T-helper 9 cell (primary cell): Measurements from ENCODE around the gene PAX3.

Experiments
- DNase-seq: peaks from one replicate; pipeline ENCODE4 v3.0.0-alpha.2; 2020

Gene PAX3

GRCh38 chr2:222268311-222268990, 30.3 kb downstream of the PAX3 start:
- DNase-seq = no peak

DNA sequence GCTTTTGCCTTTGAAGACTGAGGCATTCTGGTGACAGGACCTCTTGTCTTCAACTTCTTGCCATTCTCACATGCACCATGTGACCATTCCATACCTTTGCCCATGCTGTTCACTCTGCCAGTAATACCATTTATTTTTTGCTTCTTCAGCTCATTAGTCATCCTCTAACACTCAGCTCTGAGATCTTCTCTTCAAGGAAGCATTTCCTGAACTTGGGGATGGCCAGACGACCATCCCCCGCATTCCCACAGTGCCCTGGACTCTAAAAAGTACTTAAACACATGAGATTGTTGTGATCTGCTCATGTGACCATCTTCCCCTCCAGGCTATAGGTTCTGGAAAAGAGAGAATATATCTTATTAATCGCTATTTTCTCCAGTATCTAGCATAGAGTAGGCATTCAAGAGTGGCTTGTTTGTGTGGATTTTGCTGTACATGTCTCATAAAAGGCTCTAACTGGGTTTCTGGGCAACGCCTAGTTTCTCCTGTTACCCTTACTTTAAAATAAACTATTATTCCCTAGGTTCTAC, 33.9 kb downstream of the PAX3 start:
- DNase-seq = no peak

DNA sequence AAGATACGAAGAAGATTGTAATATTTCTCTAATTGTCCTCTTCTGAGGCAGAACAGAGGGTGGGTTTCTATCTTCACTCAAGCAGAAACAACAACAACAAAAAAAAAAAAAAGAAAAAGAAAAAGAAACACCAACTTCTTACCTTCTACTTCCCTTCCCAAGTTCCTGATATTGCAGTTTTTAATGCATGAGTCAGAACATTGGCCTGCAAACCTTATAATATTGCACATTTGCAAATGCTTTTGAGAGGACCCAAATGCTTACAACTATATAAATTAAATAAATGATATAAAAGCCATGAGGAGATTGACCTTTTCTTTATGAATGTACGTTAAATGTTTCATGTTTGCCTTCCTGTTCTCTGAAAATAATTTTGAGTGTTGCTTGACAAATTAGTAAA, 37.3 kb downstream of the PAX3 start:
- DNase-seq = no peak

GRCh38 chr2:222257645-222258044, 41.2 kb downstream of the PAX3 start:
- no peak for DNase-seq

DNA sequence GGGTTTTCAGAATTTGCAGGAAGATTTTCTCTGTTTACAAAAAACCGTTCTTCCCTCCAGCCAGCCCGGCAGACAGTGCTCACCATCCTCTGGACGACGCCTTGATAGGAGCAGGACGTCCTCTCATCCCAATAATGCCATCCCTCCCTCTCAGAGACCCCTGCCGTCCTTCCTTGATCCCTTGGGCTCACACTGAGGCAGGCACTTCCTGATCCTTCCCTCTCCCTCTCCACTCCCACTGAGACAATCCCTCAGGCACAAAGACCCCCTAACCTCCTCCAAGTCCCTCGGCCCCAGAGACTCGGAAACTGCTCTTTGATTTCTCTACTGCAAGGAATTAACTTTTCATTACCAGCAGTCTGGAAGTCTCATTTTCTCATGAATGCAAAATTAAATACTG, 42.5 kb downstream of the PAX3 start:
- no peak for DNase-seq

GRCh38 chr2:222255090-222255489, 43.7 kb downstream of the PAX3 start:
- no peak for DNase-seq

- DNase-seq = no peak
Observed at GRCh38 chr2:222250313-222250712, 48.5 kb downstream of the PAX3 start.

DNA sequence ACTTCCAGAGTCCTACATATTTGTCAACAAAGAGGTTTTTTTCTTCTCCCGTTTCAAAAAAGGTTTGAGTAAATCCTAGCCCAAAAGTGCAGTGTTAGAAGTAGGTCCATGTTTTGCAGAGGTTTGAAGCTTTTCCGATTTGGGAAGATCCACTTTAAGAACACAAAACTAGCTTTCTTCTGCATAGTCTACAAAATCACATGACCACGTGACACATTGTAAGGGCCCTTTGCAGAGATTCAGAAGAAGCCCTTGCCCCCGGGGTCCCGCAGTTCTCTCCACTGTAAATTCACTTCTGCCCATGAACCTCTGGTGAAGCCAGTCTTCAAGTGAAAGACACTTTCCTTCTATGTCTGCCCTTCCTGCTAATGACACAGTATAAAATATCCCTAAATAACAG, 49.4 kb downstream of the PAX3 start:
- no peak for DNase-seq

DNA sequence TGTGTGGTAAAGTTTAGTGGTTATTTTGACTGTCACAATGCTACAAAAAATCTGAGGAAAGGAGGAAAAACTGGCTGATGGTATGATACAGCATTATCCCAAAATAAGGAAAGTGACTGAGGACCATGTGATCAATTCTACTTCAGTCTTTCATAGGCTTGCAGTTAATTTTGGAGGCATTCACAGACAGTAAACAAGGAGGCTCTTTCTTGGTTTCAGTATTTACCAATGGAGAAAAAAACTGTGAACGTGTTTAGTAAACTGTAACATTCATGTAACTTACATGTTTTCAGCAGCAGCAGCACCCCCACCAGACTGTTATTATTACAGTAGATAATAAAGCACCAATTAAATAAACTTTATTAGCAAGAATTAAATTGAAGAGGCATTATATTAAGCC, 50.0 kb downstream of the PAX3 start:
- no peak for DNase-seq

GRCh38 chr2:222248256-222248655, 50.5 kb downstream of the PAX3 start:
- DNase-seq = no peak

DNA sequence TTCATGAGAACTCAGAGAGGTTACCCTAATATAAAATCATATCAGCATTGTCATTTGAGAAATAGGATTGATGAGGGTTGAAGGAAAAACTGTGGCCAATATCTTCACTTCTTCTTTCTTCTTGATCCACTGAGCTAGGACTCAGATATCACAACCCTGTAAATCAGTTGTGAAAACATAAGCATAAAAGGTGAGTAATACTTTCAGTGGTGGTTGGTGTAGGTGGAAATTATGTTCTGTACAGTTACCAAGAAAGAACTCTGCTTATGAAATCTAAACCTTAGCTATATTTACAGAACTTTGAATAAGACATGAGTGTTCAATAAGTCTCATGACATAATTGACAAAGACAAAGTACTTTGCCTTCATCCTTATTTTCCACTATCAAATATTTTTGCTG, 56.3 kb downstream of the PAX3 start:
- no peak for DNase-seq

DNA sequence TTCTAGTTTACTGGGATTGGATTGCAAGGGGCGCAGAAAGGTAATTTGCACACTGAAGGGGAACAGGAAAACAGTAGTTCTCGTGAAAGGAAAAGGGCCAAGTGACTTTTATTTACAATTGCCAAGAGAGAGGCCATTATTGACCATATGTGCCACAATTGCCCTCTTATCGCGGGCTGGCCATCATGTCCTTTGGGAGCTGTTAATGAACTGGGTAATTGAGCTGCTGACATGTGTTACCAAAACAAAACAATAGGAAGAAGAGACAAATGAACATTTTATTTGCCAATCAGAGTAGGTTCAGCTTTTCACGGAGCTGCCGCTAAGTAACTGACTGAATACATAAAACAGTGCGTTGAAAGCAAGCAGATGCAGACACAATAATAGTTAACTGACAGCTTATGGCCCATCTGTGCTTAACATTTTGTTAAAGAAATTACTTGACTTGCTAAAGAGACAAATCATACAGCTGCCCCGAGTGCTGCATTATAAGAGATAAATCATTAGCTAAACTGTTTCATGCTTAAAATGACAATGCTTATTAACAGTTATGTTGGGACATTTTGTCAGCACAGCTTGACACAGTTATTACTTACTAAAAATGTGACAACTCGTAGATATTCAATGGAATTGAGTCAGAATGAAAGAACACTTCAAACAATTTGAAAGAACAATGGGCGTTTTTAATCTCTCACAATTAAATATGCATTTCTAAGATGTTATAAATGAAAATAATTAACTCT, 57.5 kb downstream of the PAX3 start:
- no peak for DNase-seq

- DNase-seq = no peak
Observed at GRCh38 chr2:222240676-222241049, 58.1 kb downstream of the PAX3 start.

GRCh38 chr2:222239945-222240675, 58.7 kb downstream of the PAX3 start:
- no peak for DNase-seq

DNA sequence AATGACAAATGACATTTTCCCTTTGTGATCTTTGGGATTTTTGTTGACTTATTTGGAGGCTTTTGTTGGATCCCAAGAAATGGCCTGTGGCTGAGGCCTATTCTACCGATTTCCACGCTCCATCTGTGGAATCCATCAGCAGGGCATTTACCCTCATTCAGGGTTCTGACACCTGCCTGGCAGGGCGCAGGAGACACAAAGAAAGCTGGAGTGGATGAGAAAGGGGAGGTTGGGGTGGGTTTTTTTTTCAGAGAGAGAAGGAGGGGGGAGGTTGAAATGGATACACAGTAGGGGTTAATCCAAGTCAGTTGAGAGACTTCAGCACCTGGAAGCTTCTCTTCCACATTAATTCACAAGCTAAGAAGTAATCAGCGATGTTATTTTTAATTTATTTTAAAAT, 59.7 kb downstream of the PAX3 start:
- DNase-seq = no peak

- DNase-seq = no peak
Observed at GRCh38 chr2:222238072-222238471, 60.7 kb downstream of the PAX3 start.

- no peak for DNase-seq
Observed at GRCh38 chr2:222232839-222233238, 66.0 kb downstream of the PAX3 start.

GRCh38 chr2:222232372-222232771, 66.4 kb downstream of the PAX3 start:
- no peak for DNase-seq

GRCh38 chr2:222228054-222228453, 70.7 kb downstream of the PAX3 start:
- DNase-seq = no peak

DNA sequence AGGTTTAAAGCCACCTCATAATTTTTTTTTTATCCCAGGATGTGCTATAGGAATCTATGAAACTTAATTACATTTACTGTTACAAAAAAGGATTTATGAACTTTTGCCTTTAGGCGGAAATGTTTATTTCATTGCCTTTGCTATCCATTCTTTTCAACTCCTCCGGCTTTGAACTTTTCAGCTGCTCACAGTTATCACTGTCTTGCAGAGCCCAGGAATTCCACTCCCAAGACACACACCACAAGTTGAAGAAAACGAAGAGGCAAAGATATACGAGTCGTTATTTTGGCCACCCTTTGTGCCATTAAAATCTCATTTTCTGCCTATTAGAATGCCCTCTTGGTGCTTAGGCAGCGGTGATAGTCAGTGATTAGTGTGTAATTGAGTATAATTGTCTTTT, 80.0 kb downstream of the PAX3 start:
- DNase-seq = no peak

- no peak for DNase-seq
Observed at GRCh38 chr2:222217712-222218111, 81.1 kb downstream of the PAX3 start.

GRCh38 chr2:222214885-222215284, 83.9 kb downstream of the PAX3 start:
- no peak for DNase-seq

DNA sequence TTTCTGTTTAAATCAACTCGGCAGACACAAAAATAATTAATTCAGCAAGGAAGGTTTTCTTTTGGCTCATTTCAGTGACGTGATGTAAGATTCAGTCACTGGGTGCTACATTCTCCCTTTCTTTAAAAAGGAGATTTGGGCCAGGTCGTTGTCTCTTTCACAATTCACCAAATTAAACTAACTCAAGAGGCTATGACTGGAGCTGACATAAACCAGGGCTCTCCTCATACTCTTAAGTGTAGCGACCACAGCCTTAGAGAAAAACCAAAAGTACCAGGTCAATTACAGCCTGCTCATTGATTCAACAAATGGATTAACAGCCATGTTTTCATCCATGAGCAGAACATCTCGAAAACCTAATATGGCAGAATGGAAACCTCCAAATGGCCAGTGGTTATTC, 85.7 kb downstream of the PAX3 start:
- no peak for DNase-seq

GRCh38 chr2:222212571-222212970, 86.2 kb downstream of the PAX3 start:
- no peak for DNase-seq
